CD4-positive, alpha-beta T cell treated with Interleukin-6 for 4 hours (primary cell): ENCODE results near the gene IBA57.
"Not testable (repeated sequence)": the region's sequence is repeated elsewhere in the genome, so short reads cannot be mapped to it uniquely, and the experiment has no call there.

Source experiments
- DNase-seq: peaks from one replicate; pipeline ENCODE4 v3.0.0-alpha.2; 2020; ENCODE audit warnings: mixed read lengths

Gene IBA57

GRCh38 chr1:228214921-228215662 is 49.5 kb downstream of the IBA57 start:
- DNase-seq = no peak

GRCh38 chr1:228215663-228216116 is 50.1 kb downstream of the IBA57 start:
- no peak for DNase-seq

- no peak for DNase-seq
Observed at GRCh38 chr1:228216371-228217320, 51.0 kb downstream of the IBA57 start.

GRCh38 chr1:228217551-228218344 is 52.1 kb downstream of the IBA57 start:
- DNase-seq = no peak

- DNase-seq = no peak
Observed at GRCh38 chr1:228218513-228219244, 53.1 kb downstream of the IBA57 start.

GRCh38 chr1:228219245-228219961 is 53.8 kb downstream of the IBA57 start:
- no peak for DNase-seq

GRCh38 chr1:228219962-228220780 is 54.6 kb downstream of the IBA57 start:
- no peak for DNase-seq

- not testable (repeated sequence) for DNase-seq
Observed at GRCh38 chr1:228221097-228221496, 55.5 kb downstream of the IBA57 start.

GRCh38 chr1:228222548-228222947 is 56.9 kb downstream of the IBA57 start:
- DNase-seq = no peak

GRCh38 chr1:228224198-228225164 is 58.9 kb downstream of the IBA57 start:
- DNase-seq = no peak

GRCh38 chr1:228225165-228225710 is 59.6 kb downstream of the IBA57 start:
- no peak for DNase-seq

- DNase-seq = no peak
Observed at GRCh38 chr1:228225740-228226139, 60.1 kb downstream of the IBA57 start.

- DNase-seq = no peak
Observed at GRCh38 chr1:228226141-228226874, 60.7 kb downstream of the IBA57 start.

- DNase-seq = no peak
Observed at GRCh38 chr1:228226956-228227791, 61.6 kb downstream of the IBA57 start.

- not testable (repeated sequence) for DNase-seq
Observed at GRCh38 chr1:228228147-228228546, 62.5 kb downstream of the IBA57 start.

GRCh38 chr1:228228601-228229074 is 63.0 kb downstream of the IBA57 start:
- DNase-seq = no peak

GRCh38 chr1:228231189-228231588 is 65.6 kb downstream of the IBA57 start:
- no peak for DNase-seq
